HEK293T (cell line): Measurements from ENCODE around the gene KYAT1.

ENCODE experiments used
- CTCF ChIA-PET: fragments of 350-600 bp; formaldehyde crosslinking; extraction: SDS; loops from one replicate; lab custom pipeline; 2021; ENCODE audit warnings: antibody characterized with exemption, inconsistent platforms; lab: Yijun Ruan, JAX
- POLR2A ChIA-PET: fragments of 350-600 bp; formaldehyde crosslinking; extraction: SDS; loops from one replicate; lab custom pipeline; 2020; ENCODE audit warnings: antibody characterized with exemption, inconsistent platforms; lab: Yijun Ruan, JAX
- DNase-seq: peaks from one replicate; pipeline ENCODE4 v3.0.0; 2012; ENCODE audit warnings: mixed read lengths; ENCODE audit errors: extremely low spot score
- ARNT ChIP-seq: fragments of 450-650 bp; IDR thresholded peaks from 2 replicates; pipeline ENCODE4 v1.6.1; 2017; ENCODE audit warnings: mild to moderate bottlenecking
- BHLHE40 ChIP-seq: fragments of 450-650 bp; IDR thresholded peaks from 2 replicates; pipeline ENCODE4 v1.6.1; 2016; ENCODE audit warnings: mild to moderate bottlenecking, moderate library complexity, borderline replicate concordance
- CTBP1 ChIP-seq: fragments of 450-650 bp; IDR thresholded peaks from 2 replicates; pipeline ENCODE4 v1.6.1; 2016; ENCODE audit warnings: borderline replicate concordance
- ELF4 ChIP-seq: fragments of 450-650 bp; IDR thresholded peaks from 2 replicates; pipeline ENCODE4 v1.6.1; 2017; ENCODE audit warnings: antibody characterized with exemption
- FOXA1 ChIP-seq: fragments of 450-650 bp; IDR thresholded peaks from 2 replicates; pipeline ENCODE4 v1.6.1; 2016; ENCODE audit warnings: mild to moderate bottlenecking
- FOXK2 ChIP-seq: fragments of 450-650 bp; IDR thresholded peaks from 2 replicates; pipeline ENCODE4 v1.6.1; 2016; ENCODE audit warnings: mild to moderate bottlenecking
- FOXM1 ChIP-seq: fragments of 450-650 bp; IDR thresholded peaks from 2 replicates; pipeline ENCODE4 v1.6.1; 2017; ENCODE audit warnings: mild to moderate bottlenecking, borderline replicate concordance
- HDGF ChIP-seq: fragments of 450-650 bp; IDR thresholded peaks from 2 replicates; pipeline ENCODE4 v1.6.1; 2017; ENCODE audit warnings: antibody characterized with exemption, borderline replicate concordance
- L3MBTL2 ChIP-seq: fragments of 450-650 bp; conservative IDR thresholded peaks from 2 replicates; pipeline ENCODE4 v1.6.1; 2016; ENCODE audit warnings: mild to moderate bottlenecking
- LEF1 ChIP-seq: fragments of 450-650 bp; IDR thresholded peaks from 2 replicates; pipeline ENCODE4 v1.6.1; 2017; ENCODE audit warnings: mild to moderate bottlenecking, borderline replicate concordance
- NFRKB ChIP-seq: fragments of 450-650 bp; IDR thresholded peaks from 2 replicates; pipeline ENCODE4 v1.6.1; 2016; ENCODE audit warnings: mild to moderate bottlenecking, moderate library complexity
- SP1 ChIP-seq: fragments of 450-650 bp; IDR thresholded peaks from 2 replicates; pipeline ENCODE4 v1.6.1; 2017
- SUZ12 ChIP-seq: fragments of 450-650 bp; IDR thresholded peaks from 2 replicates; pipeline ENCODE4 v1.6.1; 2016; ENCODE audit warnings: mild to moderate bottlenecking
- TARDBP ChIP-seq: fragments of 450-650 bp; IDR thresholded peaks from 2 replicates; pipeline ENCODE4 v1.6.1; 2016
- ZNF384 ChIP-seq: fragments of 450-650 bp; IDR thresholded peaks from 2 replicates; pipeline ENCODE4 v1.6.1; 2016
- TF ChIP-seq, protein P1 (sequence below): fragments of 450-650 bp; IDR thresholded peaks from 2 replicates; pipeline ENCODE4 v1.6.1; 2016

KYAT1 gene

DNA sequence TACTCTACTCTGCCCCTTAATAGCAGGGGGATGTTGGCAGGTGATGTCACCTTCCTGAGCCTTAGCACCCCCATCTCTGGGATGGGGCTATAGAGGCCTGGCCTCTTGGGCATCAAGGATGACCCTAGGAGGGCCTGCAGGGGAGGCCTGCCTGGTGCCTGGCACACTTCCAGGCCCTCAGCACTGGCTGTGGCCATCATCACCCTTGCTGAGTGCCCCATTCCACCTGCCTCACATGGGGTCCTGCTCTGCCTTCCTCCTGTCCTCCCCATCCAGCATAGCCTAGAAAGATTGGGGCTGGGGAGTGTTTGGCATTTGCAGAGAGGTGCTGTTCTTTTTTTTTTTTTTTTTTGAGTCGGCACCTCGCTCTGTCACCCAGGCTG is 21.3 kb upstream of the KYAT1 start:
- POLR2A ChIA-PET = no interaction called here
- DNase-seq = no peak
- TF ChIP-seq CTBP1 (no peak), HDGF (no peak), LEF1 (no peak), SP1 (no peak), ELF4 (no peak), ARNT (no peak), L3MBTL2 (no peak), ZNF384 (no peak), SUZ12 (no peak), BHLHE40 (no peak), FOXM1 (no peak)
- CTCF ChIA-PET = no interaction called here

DNA sequence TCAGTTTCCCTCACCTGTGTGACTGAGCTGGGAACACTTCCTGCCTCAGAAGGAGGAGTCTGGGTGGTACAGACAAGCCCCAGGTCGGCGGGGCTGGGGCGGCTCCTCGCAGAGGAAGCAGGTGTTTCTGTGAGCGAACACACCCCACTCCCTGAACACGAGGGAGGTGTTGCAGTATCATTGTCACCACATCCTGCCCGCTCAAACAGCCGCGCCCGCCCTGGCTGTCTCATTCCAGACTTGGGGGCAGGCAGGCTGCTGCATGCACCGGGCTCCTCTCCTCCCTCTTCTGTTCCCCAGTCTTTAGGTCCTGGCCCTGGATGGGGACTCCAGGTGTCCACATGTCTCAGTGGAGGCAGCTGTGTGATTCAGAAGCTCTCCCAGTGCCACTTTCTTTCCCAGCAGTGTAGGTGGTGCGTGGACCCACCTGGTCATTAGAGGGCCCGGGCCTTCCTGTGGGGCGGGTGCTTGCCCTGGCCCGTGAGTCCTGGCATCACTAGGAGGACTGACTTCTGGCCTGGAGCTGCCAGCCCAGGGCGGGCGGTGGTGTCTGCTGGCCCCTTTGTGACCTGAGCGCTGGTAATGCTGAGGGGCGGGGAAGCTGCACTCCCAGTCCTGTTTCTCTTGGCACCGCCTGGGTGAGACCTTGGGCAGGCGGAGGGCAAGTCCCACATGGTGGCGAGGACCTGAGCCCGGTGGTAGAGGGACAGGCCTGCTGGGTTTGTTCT is 20.8 kb upstream of the KYAT1 start:
- ChIA-PET CTCF (no interaction called here), POLR2A (no interaction called here)
- DNase-seq = no peak
- TF ChIP-seq CTBP1 (no peak), HDGF (no peak), BHLHE40 (no peak), ARNT (no peak), NFRKB (no peak), SUZ12 (no peak), FOXA1 (no peak), FOXK2 (no peak), SP1 (no peak), L3MBTL2 (no peak), LEF1 (no peak), ELF4 (no peak), FOXM1 (no peak), ZNF384 (no peak), TARDBP (no peak)
- TF ChIP-seq, protein P1, sequence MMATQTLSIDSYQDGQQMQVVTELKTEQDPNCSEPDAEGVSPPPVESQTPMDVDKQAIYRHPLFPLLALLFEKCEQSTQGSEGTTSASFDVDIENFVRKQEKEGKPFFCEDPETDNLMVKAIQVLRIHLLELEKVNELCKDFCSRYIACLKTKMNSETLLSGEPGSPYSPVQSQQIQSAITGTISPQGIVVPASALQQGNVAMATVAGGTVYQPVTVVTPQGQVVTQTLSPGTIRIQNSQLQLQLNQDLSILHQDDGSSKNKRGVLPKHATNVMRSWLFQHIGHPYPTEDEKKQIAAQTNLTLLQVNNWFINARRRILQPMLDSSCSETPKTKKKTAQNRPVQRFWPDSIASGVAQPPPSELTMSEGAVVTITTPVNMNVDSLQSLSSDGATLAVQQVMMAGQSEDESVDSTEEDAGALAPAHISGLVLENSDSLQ = no peak

DNA sequence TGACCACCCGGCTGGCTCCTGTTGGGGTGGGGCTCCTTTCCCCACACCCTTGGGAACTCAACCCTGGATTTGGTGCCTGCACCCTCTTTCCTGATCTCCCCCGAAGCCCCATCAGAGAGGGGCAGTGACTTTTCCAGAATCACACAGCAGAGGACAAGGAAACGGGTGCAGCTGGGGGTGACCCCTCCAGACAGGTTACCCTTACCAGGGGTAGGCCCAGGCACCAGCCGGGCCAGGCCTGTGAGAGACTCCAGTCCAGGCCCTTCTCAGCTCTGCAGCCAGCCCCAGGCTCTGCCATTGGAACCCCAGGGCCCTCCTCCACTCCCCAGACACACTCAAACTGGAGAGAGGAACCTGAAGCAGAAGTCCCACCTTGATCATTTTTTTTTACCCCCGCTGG is 20.1 kb upstream of the KYAT1 start:
- TF ChIP-seq SP1 = no peak
- no peak for TF ChIP-seq CTBP1
- TF ChIP-seq BHLHE40 = no peak
- no peak for TF ChIP-seq TARDBP
- no peak for TF ChIP-seq LEF1
- TF ChIP-seq SUZ12 = no peak
- no peak for TF ChIP-seq HDGF
- TF ChIP-seq L3MBTL2 = no peak
- TF ChIP-seq ZNF384 = no peak
- TF ChIP-seq, protein P1 = no peak
- TF ChIP-seq ELF4 = no peak
- no peak for TF ChIP-seq FOXA1
- TF ChIP-seq ARNT = no peak
- TF ChIP-seq NFRKB = no peak
- TF ChIP-seq FOXK2 = no peak
- no peak for TF ChIP-seq FOXM1
- ChIA-PET CTCF (no interaction called here), POLR2A (no interaction called here)
- no peak for DNase-seq

DNA sequence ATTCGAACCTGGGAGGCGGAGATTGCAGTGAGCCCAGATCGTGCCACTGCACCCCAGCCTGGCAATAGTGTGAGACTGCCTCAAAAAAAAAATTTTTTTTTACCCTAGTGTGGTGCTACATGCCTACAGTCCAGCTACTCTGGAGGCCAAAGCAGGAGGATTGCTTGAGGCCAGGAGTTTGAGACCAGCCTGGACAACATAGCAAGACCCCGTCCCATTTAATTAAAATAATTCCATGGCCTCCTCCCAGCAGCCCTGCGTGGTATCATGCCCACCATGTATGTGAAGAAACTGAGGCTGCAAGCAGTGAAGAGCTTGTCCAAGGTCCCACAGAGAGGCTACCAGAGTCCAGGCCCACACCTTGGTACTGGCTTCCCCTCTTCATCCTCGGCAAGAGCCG is 19.6 kb upstream of the KYAT1 start:
- no peak for TF ChIP-seq HDGF
- TF ChIP-seq LEF1 = no peak
- TF ChIP-seq ARNT = no peak
- no peak for TF ChIP-seq ELF4
- no peak for TF ChIP-seq BHLHE40
- no peak for TF ChIP-seq ZNF384
- no peak for TF ChIP-seq SUZ12
- no peak for TF ChIP-seq TARDBP
- no peak for TF ChIP-seq NFRKB
- TF ChIP-seq CTBP1 = no peak
- TF ChIP-seq, protein P1 = no peak
- TF ChIP-seq FOXA1 = no peak
- no peak for TF ChIP-seq SP1
- TF ChIP-seq L3MBTL2 = no peak
- TF ChIP-seq FOXK2 = no peak
- no peak for TF ChIP-seq FOXM1
- DNase-seq = no peak
- ChIA-PET POLR2A (no interaction called here), CTCF (no interaction called here)

DNA sequence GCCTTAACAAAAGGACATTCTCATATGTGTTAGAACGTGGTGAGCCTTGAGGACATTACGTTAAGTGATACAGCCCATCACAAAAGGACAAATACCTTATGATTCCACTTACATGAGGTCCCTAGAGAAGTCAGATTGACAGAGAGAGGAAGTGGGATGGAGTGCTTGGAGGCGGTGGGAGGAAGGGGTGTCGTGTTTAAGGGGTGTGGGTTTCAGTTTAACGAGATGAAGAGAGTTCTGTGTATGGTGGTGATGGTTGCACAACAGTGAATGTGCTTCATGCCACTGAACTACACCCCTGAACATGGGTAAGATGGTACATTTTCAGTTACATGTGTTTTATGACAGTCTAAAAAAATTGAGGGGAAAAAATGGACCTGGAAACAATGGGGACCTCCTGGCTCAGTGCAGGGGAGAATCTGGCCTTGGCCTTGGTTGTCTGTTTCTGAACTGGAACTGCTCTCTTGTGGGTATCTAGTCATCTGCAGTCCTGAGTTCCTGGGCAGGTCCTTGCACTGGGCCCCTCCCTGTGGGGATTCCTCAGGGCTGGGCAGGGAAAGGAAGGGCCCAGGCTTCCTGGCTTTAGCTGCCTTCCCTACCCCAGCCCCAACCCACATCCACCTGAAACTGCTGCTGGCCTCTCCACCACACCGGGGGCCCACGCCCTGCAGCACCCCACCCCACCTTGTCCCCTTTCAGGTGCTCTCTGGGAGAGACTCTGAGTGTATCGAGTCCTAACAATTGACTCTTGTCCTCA is 18.0 kb upstream of the KYAT1 start:
- TF ChIP-seq TARDBP = no peak
- TF ChIP-seq L3MBTL2 = no peak
- TF ChIP-seq ARNT = no peak
- no peak for TF ChIP-seq FOXM1
- TF ChIP-seq FOXK2 = no peak
- no peak for TF ChIP-seq ZNF384
- no peak for TF ChIP-seq FOXA1
- no peak for TF ChIP-seq BHLHE40
- no peak for TF ChIP-seq SUZ12
- ChIA-PET POLR2A (no interaction called here), CTCF (no interaction called here)

More for the DNA sequence above, 18.0 kb upstream of the KYAT1 start:
- no peak for DNase-seq
